OCI-LY3 (cell line): ENCODE results near the gene ARGLU1.
A peak's percentile ranks its signal among the peaks of the same experiment; 100 is the strongest.

Experiments used
- H2AFZ ChIP-seq: fragments of 200-600, 300-600 bp; shearing (Covaris generic); 2 replicates; pipeline ENCODE4 v1.6.0; 2014; ENCODE audit warnings: antibody characterized with exemption, low read depth, low read length
- H3K27ac ChIP-seq: fragments of 200-600, 300-600 bp; sonication (generic); 2 replicates; pipeline ENCODE4 v1.5.1; 2014; ENCODE audit warnings: mild to moderate bottlenecking, low read length, moderate library complexity, mixed read lengths
- H3K27me3 ChIP-seq: fragments of 200-600, 300-600 bp; sonication (generic); 2 replicates; pipeline ENCODE4 v1.6.1; 2014; ENCODE audit warnings: low read depth, low read length, mixed read lengths
- H3K36me3 ChIP-seq: fragments of 200-600, 300-600 bp; sonication (generic); replicated peaks from 2 replicates; pipeline ENCODE3; 2014; ENCODE audit warnings: low read depth, low read length, mixed read lengths
- H3K4me1 ChIP-seq: fragments of 300-600, 200-600 bp; sonication (generic); 2 replicates; pipeline ENCODE4 v1.6.1; 2014; ENCODE audit warnings: low read length, mixed read lengths
- H3K4me2 ChIP-seq: fragments of 200-600, 300-600 bp; sonication (generic); 2 replicates; pipeline ENCODE4 v1.6.1; 2014; ENCODE audit warnings: low read length, mixed read lengths
- H3K4me3 ChIP-seq: fragments of 300-600, 200-600 bp; sonication (generic); 2 replicates; pipeline ENCODE4 v1.5.1; 2014; ENCODE audit warnings: antibody characterized with exemption, mild to moderate bottlenecking, low read length, moderate library complexity
- H3K79me2 ChIP-seq: fragments of 300-600, 200-600 bp; shearing (Covaris generic); 2 replicates; pipeline ENCODE4 v1.6.1; 2014; ENCODE audit warnings: mild to moderate bottlenecking, low read length, mixed read lengths
- H3K9ac ChIP-seq: fragments of 300-600, 200-600 bp; shearing (Covaris generic); 2 replicates; pipeline ENCODE4 v1.6.0; 2014; ENCODE audit warnings: mild to moderate bottlenecking, low read length, moderate library complexity
- H3K9me3 ChIP-seq: fragments of 200-600, 300-600 bp; shearing (Covaris generic); 2 replicates; pipeline ENCODE4 v1.6.1; 2014; ENCODE audit warnings: low read length, mixed read lengths; ENCODE audit not compliant: insufficient read depth
- H4K20me1 ChIP-seq: fragments of 200-600, 300-600 bp; sonication (generic); 2 replicates; pipeline ENCODE4 v1.6.1; 2016; ENCODE audit warnings: low read length, mixed read lengths; ENCODE audit not compliant: insufficient read depth
- EZH2phosphoT487 ChIP-seq: fragments of 200-600 bp; shearing (Covaris generic); IDR thresholded peaks from 2 replicates; pipeline ENCODE4 v1.6.1; 2018; ENCODE audit warnings: antibody characterized with exemption, mixed run types, low read depth
- TF ChIP-seq, protein P1 (sequence below): fragments of 200-600, 300-600 bp; sonication (generic); IDR thresholded peaks from 2 replicates; pipeline ENCODE4 v1.5.1; 2014; ENCODE audit warnings: antibody characterized with exemption, low read length, low read depth

The ARGLU1 gene

DNA sequence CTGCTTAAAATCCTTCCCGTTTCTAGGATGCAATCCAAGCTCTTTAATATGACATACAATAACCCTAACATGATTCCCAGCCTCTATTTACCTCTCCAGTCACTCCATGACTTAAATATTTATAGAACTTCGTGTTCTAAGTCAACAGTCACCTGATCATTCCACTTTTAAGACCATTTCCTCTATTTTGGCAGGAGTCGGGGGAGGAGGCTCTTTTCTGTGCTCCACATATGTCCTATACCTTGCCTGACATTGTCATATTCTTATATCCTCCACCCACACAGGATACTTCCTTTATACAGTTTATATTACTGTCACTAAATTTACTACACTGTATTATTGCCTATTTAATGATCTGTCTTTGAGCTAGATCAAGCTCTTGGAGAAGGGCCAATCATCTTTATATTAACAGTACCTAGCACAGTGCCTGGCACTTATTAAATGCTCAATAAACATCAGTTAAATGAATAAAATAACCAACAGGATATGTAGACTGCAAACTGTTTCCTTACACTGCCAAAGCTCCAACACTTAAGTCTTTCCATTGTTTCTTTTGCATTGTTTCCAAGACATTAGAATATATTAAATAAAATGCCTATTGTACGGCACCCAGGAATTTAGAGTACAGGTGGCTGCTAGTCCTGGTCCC lies 2.7 kb downstream of the ARGLU1 start:
- H3K36me3 ChIP-seq: peaks cover 4% of the 10 kb centered on the region
- TF ChIP-seq, protein P1, sequence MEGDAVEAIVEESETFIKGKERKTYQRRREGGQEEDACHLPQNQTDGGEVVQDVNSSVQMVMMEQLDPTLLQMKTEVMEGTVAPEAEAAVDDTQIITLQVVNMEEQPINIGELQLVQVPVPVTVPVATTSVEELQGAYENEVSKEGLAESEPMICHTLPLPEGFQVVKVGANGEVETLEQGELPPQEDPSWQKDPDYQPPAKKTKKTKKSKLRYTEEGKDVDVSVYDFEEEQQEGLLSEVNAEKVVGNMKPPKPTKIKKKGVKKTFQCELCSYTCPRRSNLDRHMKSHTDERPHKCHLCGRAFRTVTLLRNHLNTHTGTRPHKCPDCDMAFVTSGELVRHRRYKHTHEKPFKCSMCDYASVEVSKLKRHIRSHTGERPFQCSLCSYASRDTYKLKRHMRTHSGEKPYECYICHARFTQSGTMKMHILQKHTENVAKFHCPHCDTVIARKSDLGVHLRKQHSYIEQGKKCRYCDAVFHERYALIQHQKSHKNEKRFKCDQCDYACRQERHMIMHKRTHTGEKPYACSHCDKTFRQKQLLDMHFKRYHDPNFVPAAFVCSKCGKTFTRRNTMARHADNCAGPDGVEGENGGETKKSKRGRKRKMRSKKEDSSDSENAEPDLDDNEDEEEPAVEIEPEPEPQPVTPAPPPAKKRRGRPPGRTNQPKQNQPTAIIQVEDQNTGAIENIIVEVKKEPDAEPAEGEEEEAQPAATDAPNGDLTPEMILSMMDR: no peak
- TF ChIP-seq EZH2phosphoT487: no peak
- H3K79me2 ChIP-seq: peaks cover 77% of the 10 kb centered on the region
- peaks cover 66% of the 10 kb centered on the region for H4K20me1 ChIP-seq
- H3K4me2 ChIP-seq: peak overlapping the region; percentile 86
- H3K4me1 ChIP-seq: peaks cover 71% of the 10 kb centered on the region
- H3K9ac ChIP-seq: no peak overlapping the region; the same call in 1 of the 2 replicates
- H3K4me3 ChIP-seq: peak overlapping the region; percentile 92
- H3K27ac ChIP-seq: no peak overlapping the region
- H2AFZ ChIP-seq: no peak overlapping the region
- H3K9me3 ChIP-seq: no peaks in the 10 kb centered on the region
- H3K27me3 ChIP-seq: no peaks in the 10 kb centered on the region

DNA sequence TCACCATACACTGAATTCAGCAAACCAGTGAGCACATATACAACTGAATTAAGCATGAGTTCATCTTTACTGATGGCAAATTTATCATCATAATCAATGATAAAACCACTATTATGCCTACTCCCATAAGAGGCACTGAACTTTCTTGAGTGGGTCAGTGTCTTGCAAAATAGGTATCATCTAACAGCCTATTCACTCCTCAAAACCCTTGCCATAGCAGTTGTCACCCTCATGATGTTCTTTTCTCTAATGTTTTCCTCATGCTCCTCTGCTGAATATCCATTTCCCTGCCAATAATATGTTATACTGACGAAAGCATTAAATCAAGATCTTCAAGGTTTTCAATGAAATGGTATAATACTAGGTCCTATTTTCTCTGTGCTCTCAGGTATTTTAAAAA lies 5.6 kb downstream of the ARGLU1 start:
- Histone ChIP-seq H3K4me2 (peak overlapping the region; percentile 70), H3K27me3 (no peaks in the 10 kb centered on the region), H4K20me1 (peaks cover 91% of the 10 kb centered on the region), H3K79me2 (peaks cover 100% of the 10 kb centered on the region), H2AFZ (no peak overlapping the region), H3K27ac (peak overlapping the region; percentile 32), H3K9me3 (no peaks in the 10 kb centered on the region), H3K9ac (no peak overlapping the region), H3K36me3 (peaks cover 26% of the 10 kb centered on the region), H3K4me1 (peaks cover 52% of the 10 kb centered on the region), H3K4me3 (peak overlapping the region; percentile 52)
- no peak for TF ChIP-seq EZH2phosphoT487
- TF ChIP-seq, protein P1: no peak

DNA sequence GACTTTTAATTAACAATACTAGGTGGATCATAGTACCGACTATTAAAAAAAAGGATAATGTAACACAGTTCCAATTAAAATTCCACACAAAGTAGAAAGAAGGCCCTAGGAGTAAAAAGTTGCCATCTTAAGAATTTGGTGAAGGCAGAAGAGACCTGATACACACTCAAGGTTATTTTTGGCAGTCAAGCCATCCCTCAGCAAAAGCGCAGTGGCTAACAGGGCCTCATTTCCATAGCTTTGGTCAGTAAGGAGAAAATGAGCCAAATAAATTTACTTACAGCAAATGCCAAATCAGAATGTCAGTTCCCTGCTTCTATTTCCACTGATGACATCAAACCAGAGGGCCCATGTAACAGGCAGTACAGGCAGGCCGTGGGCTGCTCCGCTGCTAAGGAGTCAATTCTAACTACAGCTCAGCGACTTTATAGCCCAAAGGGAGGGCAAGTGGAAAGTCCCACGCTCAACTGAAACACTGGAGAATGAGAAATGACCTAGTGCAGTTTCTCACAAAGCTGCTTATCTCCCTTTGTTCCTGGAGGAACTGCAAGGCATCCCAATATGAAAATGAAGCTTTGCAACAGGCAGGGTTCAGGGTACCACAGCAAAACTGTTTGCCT lies 6.3 kb downstream of the ARGLU1 start:
- Histone ChIP-seq H3K27ac (peak overlapping the region; percentile 32), H3K9ac (0 out of 2 replicates have a peak overlapping the region, but pooled peaks have one; percentile 18), H3K36me3 (peaks cover 29% of the 10 kb centered on the region), H2AFZ (no peak overlapping the region), H3K27me3 (no peaks in the 10 kb centered on the region), H3K4me2 (peak overlapping the region; percentile 70), H3K9me3 (no peaks in the 10 kb centered on the region), H3K4me1 (peaks cover 52% of the 10 kb centered on the region), H3K79me2 (peaks cover 100% of the 10 kb centered on the region), H4K20me1 (peaks cover 87% of the 10 kb centered on the region), H3K4me3 (peak overlapping the region; percentile 52)
- TF ChIP-seq, protein P1: no peak
- TF ChIP-seq EZH2phosphoT487: no peak

DNA sequence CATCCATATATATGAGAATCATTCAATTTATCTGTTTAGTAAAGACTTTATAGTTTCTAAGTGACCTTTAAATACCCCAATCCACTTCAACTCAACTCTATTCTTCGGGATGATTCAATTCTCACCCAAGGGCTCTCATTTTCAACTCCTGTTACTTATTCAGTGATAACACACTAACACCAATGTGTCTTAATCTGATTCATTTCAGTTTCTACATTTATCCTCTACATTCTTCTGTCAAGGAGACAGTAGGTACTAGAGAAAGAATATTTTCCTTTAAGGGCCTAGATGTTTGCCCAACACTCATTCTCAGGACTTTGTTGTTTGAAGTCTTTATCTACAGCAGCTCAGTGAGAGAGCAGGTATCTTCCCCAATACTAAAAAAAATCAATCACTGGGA lies 7.1 kb downstream of the ARGLU1 start:
- Histone ChIP-seq H3K9me3 (no peaks in the 10 kb centered on the region), H3K27me3 (no peaks in the 10 kb centered on the region), H3K4me3 (no peak overlapping the region), H2AFZ (no peak overlapping the region), H3K4me2 (peak overlapping the region; percentile 70), H3K27ac (no peak overlapping the region), H3K4me1 (peaks cover 47% of the 10 kb centered on the region), H3K9ac (no peak overlapping the region), H3K36me3 (peaks cover 38% of the 10 kb centered on the region), H3K79me2 (peaks cover 100% of the 10 kb centered on the region), H4K20me1 (peaks cover 86% of the 10 kb centered on the region)
- no peak for TF ChIP-seq EZH2phosphoT487
- TF ChIP-seq, protein P1: no peak
